ENCODE measurements around the gene PINLYP. TPM values are rescaled to one million over a fixed set of nuclear protein-coding genes. Genes with fewer than 3 reads are reported as not detected.
"Not testable (repeated sequence)": the region's sequence is repeated elsewhere in the genome, so short reads cannot be mapped to it uniquely, and the experiment has no call there.

Gene PINLYP
- total RNA-seq, 4 donors from 2014 or later: 2.3 to 9.4 (median 6.7) TPM

DNA sequence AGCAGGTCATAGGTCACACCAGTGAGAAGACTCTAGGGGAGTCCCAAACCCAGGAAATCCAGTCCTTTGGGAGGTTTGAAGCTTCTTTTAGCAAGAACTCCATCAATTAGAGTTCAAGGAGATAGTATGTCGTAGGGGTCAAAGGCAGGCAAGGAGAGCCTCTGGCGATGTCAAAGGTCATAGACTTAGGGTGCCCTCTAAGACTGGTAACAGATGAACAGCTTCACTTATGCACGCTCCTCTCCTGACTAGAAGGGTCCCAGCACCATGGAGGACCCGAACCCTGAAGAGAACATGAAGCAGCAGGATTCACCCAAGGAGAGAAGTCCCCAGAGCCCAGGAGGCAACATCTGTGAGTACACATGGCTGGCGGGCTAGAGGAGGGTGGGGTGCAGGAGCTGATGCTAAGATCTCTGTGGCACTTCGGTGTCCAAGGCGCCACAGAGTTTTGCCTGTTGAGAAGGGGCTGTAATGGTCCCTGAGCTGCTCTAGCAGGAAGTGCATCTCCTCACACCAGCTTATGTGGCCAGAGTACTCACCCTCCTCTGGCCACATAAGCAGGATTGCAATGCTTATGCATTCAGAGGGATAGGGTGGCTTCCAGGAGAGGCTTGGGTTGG is 21.4 kb downstream of the PINLYP start:
- H3K27me3 ChIP-seq: no peaks in the 10 kb centered on the region
- TF ChIP-seq POLR2AphosphoS5 (IDR thresholded peaks at IDR 0.05): no peak
- TF ChIP-seq POLR2A (IDR thresholded peaks at IDR 0.05): no peak
- TF ChIP-seq, protein P1, sequence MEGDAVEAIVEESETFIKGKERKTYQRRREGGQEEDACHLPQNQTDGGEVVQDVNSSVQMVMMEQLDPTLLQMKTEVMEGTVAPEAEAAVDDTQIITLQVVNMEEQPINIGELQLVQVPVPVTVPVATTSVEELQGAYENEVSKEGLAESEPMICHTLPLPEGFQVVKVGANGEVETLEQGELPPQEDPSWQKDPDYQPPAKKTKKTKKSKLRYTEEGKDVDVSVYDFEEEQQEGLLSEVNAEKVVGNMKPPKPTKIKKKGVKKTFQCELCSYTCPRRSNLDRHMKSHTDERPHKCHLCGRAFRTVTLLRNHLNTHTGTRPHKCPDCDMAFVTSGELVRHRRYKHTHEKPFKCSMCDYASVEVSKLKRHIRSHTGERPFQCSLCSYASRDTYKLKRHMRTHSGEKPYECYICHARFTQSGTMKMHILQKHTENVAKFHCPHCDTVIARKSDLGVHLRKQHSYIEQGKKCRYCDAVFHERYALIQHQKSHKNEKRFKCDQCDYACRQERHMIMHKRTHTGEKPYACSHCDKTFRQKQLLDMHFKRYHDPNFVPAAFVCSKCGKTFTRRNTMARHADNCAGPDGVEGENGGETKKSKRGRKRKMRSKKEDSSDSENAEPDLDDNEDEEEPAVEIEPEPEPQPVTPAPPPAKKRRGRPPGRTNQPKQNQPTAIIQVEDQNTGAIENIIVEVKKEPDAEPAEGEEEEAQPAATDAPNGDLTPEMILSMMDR (IDR thresholded peaks at IDR 0.05): no peak
- no peak for TF ChIP-seq EP300 (IDR thresholded peaks at IDR 0.05)
- peak overlapping the region; percentile 56 to 63 for H3K4me3 ChIP-seq
- 0 to 20% methylated on average over 1 to 6 of the region's 7 CpGs for WGBS, 2 donors (ENCODE audit: low coverage in 1 of 2)
- H3K4me1 ChIP-seq: peaks cover 5 to 52% (median 29%) of the 10 kb centered on the region in 3 donors
- H3K9me3 ChIP-seq: no peaks in the 10 kb centered on the region
- ATAC-seq: no peak
- H3K36me3 ChIP-seq: peaks cover 0 to 62% of the 10 kb centered on the region in 2 donors
- peak overlapping the region; percentile 79 to 98 (median 94) for H3K27ac ChIP-seq

GRCh38 chr19:43597876-43598275 is 22.3 kb downstream of the PINLYP start:
- peaks cover 5 to 47% (median 29%) of the 10 kb centered on the region in 3 donors for H3K4me1 ChIP-seq
- peak overlapping the region in 2 of 4 donors; percentile 21 to 92 for H3K27ac ChIP-seq
- no peaks in the 10 kb centered on the region for H3K9me3 ChIP-seq
- ATAC-seq: no peak
- H3K36me3 ChIP-seq: peaks cover 0 to 60% of the 10 kb centered on the region in 2 donors
- 49 to 54% methylated on average over 2 to 4 of the region's 5 CpGs for WGBS, 2 donors (ENCODE audit: low coverage in 1 of 2)
- no peak overlapping the region for H3K4me3 ChIP-seq
- no peaks in the 10 kb centered on the region for H3K27me3 ChIP-seq
- no peak for TF ChIP-seq POLR2AphosphoS5 (IDR thresholded peaks at IDR 0.05)
- TF ChIP-seq, protein P1 (IDR thresholded peaks at IDR 0.05): no peak
- no peak for TF ChIP-seq EP300 (IDR thresholded peaks at IDR 0.05)
- TF ChIP-seq POLR2A (IDR thresholded peaks at IDR 0.05): no peak

GRCh38 chr19:43598445-43599240 is 23.0 kb downstream of the PINLYP start:
- Histone ChIP-seq H3K4me3 (no peak overlapping the region), H3K9me3 (no peaks in the 10 kb centered on the region), H3K36me3 (peaks cover 0 to 54% of the 10 kb centered on the region in 2 donors), H3K27me3 (no peaks in the 10 kb centered on the region), H3K4me1 (peaks cover 5 to 39% (median 24%) of the 10 kb centered on the region in 3 donors), H3K27ac (no peak overlapping the region)
- TF ChIP-seq POLR2AphosphoS5 (IDR thresholded peaks at IDR 0.05) (no peak), POLR2A (IDR thresholded peaks at IDR 0.05) (no peak), EP300 (IDR thresholded peaks at IDR 0.05) (no peak)
- TF ChIP-seq, protein P1 (IDR thresholded peaks at IDR 0.05): no peak
- WGBS, 2 donors (ENCODE audit: low coverage in 1 of 2): 84% methylated on average over 8 of the region's 19 CpGs; no CpG with 5 or more reads in 1 of the 2 donors
- no peak for ATAC-seq

GRCh38 chr19:43599635-43600295 is 24.2 kb downstream of the PINLYP start:
- H3K4me1 ChIP-seq: peaks cover 5 to 28% (median 13%) of the 10 kb centered on the region in 3 donors
- no peak overlapping the region for H3K27ac ChIP-seq
- ATAC-seq: no peak
- WGBS, 2 donors (ENCODE audit: low coverage in 1 of 2): 59 to 63% methylated on average over 4 of the region's 4 CpGs
- H3K27me3 ChIP-seq: no peaks in the 10 kb centered on the region
- no peaks in the 10 kb centered on the region for H3K9me3 ChIP-seq
- no peak overlapping the region for H3K4me3 ChIP-seq
- H3K36me3 ChIP-seq: peaks cover 0 to 53% of the 10 kb centered on the region in 2 donors
- no peak for TF ChIP-seq EP300 (IDR thresholded peaks at IDR 0.05)
- TF ChIP-seq POLR2AphosphoS5 (IDR thresholded peaks at IDR 0.05): no peak
- no peak for TF ChIP-seq POLR2A (IDR thresholded peaks at IDR 0.05)
- TF ChIP-seq, protein P1 (IDR thresholded peaks at IDR 0.05): no peak

DNA sequence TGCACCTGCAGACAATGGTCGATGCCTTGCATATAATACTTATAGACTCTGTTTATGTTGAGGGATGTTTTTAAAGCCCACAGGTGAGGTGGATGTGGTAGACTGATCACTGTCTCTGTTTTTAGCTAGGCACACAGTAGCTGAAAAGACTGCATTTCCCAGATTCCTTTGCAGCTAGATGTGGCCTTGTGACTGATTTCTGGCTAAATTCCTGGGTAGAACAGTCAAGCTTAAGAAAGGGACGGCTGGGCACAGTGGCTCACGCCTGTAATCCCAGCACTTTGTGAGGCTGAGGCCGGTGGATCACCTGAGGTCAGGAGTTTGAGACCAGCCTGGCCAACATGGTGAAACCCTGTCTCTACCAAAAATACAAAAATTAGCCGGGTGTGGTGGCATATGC is 24.7 kb downstream of the PINLYP start:
- 17 to 28% methylated on average over 2 of the region's 5 CpGs for WGBS, 2 donors (ENCODE audit: low coverage in 1 of 2)
- Histone ChIP-seq H3K4me1 (peaks cover 5 to 23% (median 11%) of the 10 kb centered on the region in 3 donors), H3K36me3 (peaks cover 0 to 54% of the 10 kb centered on the region in 2 donors)
- not testable (repeated sequence) for H3K27ac ChIP-seq, ATAC-seq, H3K4me3 ChIP-seq, H3K27me3 ChIP-seq, H3K9me3 ChIP-seq

Measured in gastroesophageal sphincter (tissue), 4 donors.